Lower leg skin (tissue), 4 donors: ENCODE measurements around the gene ITGA2. TPM values are rescaled to one million over a fixed set of nuclear protein-coding genes. Genes with fewer than 3 reads are reported as not detected.

ENCODE experiments used
- DNase-seq, 2 donors: peaks; one replicate each; pipeline ENCODE4 v3.0.0-alpha.2; 2019; ENCODE audit warnings: low spot score in 2 of 2
- H3K4me3 ChIP-seq: fragments of 200-600 bp; sonication (generic); 2 replicates; pipeline ENCODE4 v1.5.1; 2017; ENCODE audit warnings: mild to moderate bottlenecking, low read depth; ENCODE audit not compliant: poor library complexity, severe bottlenecking
- POLR2A ChIP-seq, 2 donors: fragments of 450-650 bp; IDR thresholded peaks; one replicate each; pipeline ENCODE4 v1.6.1; 2016 to 2017; ENCODE audit warnings: antibody characterized with exemption in 2 of 2, mild to moderate bottlenecking in 1 of 2, moderate library complexity in 1 of 2
- WGBS, 2 donors: methylation state at CpG; one replicate each; pipeline ENCODE4 v1.1.5; 2018; 5-methylcytosine and 5-hydroxymethylcytosine counted together
- intact Hi-C: fragments of 100-400 bp; cut with DNase I; formaldehyde crosslinking; loops from one replicate; pipeline ENCODE4 v1.15.0; 2023; ENCODE audit warnings: low total_unique reads
- total RNA-seq, 4 donors: library from RNA; depleted of rRNA; stranded (reverse); fragments of >200 nt; gene quantifications; one replicate each; pipeline ENCODE4 v1.1.0, GENCODE V29; 2016
- TF ChIP-seq, protein P1 (sequence below), 3 donors: fragments of 450-650 bp; IDR thresholded peaks; one replicate each; pipeline ENCODE4 v1.5.1; 2016; ENCODE audit warnings: antibody characterized with exemption in 3 of 3, mild to moderate bottlenecking in 3 of 3, moderate library complexity in 2 of 3

ITGA2 gene
- total RNA-seq, 4 donors from 2014 or later = 28.6 to 36.7 (median 34.1) TPM

DNA sequence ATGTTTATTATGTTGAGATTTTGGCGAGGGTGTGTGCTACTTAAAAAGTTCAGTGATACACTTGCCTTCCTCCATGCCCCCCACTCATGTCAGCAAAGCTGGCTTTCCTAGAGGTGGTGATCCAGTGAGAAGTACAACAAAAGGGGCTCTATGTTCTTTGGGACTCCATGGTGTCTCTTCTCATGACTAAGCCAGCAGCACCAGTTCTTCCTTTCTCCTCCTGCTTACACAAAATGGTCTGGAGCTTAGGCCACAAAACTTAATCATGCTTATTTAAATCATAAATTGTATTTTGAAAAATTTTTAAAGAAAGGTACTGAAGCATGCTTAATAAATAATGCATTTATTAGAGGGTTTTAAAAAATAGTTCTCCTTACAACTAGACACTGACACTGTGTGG, 98.0 kb downstream of the ITGA2 start:
- no peak for DNase-seq
- 83 to 100% methylated on average over 1 of the region's 1 CpG for WGBS, 2 donors
- TF ChIP-seq, protein P1, sequence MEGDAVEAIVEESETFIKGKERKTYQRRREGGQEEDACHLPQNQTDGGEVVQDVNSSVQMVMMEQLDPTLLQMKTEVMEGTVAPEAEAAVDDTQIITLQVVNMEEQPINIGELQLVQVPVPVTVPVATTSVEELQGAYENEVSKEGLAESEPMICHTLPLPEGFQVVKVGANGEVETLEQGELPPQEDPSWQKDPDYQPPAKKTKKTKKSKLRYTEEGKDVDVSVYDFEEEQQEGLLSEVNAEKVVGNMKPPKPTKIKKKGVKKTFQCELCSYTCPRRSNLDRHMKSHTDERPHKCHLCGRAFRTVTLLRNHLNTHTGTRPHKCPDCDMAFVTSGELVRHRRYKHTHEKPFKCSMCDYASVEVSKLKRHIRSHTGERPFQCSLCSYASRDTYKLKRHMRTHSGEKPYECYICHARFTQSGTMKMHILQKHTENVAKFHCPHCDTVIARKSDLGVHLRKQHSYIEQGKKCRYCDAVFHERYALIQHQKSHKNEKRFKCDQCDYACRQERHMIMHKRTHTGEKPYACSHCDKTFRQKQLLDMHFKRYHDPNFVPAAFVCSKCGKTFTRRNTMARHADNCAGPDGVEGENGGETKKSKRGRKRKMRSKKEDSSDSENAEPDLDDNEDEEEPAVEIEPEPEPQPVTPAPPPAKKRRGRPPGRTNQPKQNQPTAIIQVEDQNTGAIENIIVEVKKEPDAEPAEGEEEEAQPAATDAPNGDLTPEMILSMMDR (IDR thresholded peaks at IDR 0.05) = no peak
- TF ChIP-seq POLR2A (IDR thresholded peaks at IDR 0.05) = no peak
- intact Hi-C loops = no loop called here
- no peak overlapping the region for H3K4me3 ChIP-seq

DNA sequence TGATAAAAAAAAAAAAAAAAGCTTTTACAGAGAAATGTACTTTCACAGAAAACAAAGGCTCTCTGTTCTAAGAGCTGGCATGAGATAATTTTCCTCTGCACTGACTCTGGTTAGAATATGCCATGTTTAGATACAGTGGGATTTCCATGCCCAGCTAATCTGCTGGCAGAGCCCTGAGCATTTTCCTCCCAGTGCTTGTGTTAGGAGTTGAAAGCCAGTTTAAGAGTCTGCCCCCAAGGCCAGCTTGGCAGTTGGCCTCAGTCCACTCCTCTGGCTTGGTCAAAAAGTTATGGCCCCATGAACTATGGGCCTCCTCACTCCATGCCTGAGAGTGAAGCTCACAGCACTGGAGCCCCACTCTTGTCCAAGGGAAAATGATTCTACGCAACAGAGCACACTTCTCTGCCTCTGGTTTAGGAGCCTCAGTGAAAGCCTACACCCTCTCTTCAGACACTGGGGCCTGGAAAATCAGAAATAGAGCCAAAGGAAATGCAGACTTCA, 98.5 kb downstream of the ITGA2 start:
- WGBS, 2 donors = 87 to 94% methylated on average over 1 of the region's 1 CpG
- TF ChIP-seq, protein P1 (IDR thresholded peaks at IDR 0.05) = no peak
- no peak for TF ChIP-seq POLR2A (IDR thresholded peaks at IDR 0.05)
- H3K4me3 ChIP-seq = no peak overlapping the region
- intact Hi-C loops = no loop called here
- DNase-seq = no peak

DNA sequence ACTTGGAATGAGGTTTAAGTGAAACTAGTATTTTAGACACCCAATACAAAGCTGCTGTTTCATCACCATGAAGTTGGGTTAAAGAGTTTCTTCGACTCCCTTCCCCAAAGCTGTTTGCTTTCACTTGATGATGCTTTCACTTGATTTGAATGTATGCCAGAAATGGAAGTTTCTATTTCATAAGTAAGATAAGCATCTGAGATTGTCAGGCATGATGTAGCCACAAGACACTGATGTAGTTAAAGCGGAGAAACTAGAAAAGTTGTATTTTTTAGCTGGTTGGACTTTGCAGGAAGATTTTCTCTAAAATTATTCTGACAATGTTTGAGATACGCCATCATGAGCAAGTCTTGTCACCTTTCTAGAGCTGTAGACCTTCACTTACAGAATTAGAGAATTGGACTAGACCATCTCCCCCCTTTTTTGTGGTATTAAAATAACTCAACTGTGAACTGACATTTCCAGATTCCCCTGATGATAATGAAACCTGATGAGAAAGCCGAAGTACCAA, 100.4 kb downstream of the ITGA2 start:
- TF ChIP-seq, protein P1 (IDR thresholded peaks at IDR 0.05) = no peak
- TF ChIP-seq POLR2A (IDR thresholded peaks at IDR 0.05) = no peak
- no peak overlapping the region for H3K4me3 ChIP-seq
- intact Hi-C loops = no loop called here
- 74 to 76% methylated on average over 4 of the region's 4 CpGs for WGBS, 2 donors
- DNase-seq = no peak

DNA sequence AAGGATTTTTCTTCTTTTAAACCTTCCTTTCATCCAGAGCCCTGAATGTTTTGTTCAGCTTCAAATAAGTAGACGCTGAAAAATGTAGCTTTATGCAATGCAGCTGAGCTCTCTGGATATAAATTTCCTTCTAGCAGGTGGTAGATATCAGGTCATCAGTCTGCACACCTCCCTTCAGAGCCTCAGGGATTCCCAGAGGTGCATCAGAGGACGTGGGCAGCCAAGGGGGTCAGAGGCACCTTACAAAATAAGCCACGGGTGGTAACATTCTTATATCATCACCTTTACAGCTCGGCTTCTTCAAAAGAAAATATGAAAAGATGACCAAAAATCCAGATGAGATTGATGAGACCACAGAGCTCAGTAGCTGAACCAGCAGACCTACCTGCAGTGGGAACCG, 101.1 kb downstream of the ITGA2 start:
- DNase-seq = no peak
- intact Hi-C loops = no loop called here
- 80 to 85% methylated on average over 5 of the region's 5 CpGs for WGBS, 2 donors
- no peak overlapping the region for H3K4me3 ChIP-seq
- TF ChIP-seq POLR2A (IDR thresholded peaks at IDR 0.05) = no peak
- TF ChIP-seq, protein P1 (IDR thresholded peaks at IDR 0.05) = no peak

DNA sequence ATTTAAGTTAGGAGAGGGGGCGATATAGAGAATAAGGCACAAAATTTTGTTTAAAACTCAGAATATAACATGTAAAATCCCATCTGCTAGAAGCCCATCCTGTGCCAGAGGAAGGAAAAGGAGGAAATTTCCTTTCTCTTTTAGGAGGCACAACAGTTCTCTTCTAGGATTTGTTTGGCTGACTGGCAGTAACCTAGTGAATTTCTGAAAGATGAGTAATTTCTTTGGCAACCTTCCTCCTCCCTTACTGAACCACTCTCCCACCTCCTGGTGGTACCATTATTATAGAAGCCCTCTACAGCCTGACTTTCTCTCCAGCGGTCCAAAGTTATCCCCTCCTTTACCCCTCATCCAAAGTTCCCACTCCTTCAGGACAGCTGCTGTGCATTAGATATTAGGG, 102.1 kb downstream of the ITGA2 start:
- no peak for DNase-seq
- intact Hi-C loops = no loop called here
- no peak overlapping the region for H3K4me3 ChIP-seq
- 79 to 88% methylated on average over 2 of the region's 2 CpGs for WGBS, 2 donors
- TF ChIP-seq POLR2A (IDR thresholded peaks at IDR 0.05) = no peak
- TF ChIP-seq, protein P1 (IDR thresholded peaks at IDR 0.05) = no peak

DNA sequence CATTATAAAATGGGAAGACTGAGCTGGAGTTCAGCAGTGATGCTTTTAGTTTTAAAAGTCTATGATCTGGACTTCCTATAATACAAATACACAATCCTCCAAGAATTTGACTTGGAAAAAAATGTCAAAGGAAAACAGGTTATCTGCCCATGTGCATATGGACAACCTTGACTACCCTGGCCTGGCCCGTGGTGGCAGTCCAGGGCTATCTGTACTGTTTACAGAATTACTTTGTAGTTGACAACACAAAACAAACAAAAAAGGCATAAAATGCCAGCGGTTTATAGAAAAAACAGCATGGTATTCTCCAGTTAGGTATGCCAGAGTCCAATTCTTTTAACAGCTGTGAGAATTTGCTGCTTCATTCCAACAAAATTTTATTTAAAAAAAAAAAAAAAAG, 103.1 kb downstream of the ITGA2 start:
- intact Hi-C loops = no loop called here
- no peak overlapping the region for H3K4me3 ChIP-seq
- WGBS, 2 donors = 83% methylated on average over 2 of the region's 2 CpGs
- no peak for TF ChIP-seq POLR2A (IDR thresholded peaks at IDR 0.05)
- DNase-seq = no peak
